Measurements from ENCODE around the gene SYNDIG1.

DNA sequence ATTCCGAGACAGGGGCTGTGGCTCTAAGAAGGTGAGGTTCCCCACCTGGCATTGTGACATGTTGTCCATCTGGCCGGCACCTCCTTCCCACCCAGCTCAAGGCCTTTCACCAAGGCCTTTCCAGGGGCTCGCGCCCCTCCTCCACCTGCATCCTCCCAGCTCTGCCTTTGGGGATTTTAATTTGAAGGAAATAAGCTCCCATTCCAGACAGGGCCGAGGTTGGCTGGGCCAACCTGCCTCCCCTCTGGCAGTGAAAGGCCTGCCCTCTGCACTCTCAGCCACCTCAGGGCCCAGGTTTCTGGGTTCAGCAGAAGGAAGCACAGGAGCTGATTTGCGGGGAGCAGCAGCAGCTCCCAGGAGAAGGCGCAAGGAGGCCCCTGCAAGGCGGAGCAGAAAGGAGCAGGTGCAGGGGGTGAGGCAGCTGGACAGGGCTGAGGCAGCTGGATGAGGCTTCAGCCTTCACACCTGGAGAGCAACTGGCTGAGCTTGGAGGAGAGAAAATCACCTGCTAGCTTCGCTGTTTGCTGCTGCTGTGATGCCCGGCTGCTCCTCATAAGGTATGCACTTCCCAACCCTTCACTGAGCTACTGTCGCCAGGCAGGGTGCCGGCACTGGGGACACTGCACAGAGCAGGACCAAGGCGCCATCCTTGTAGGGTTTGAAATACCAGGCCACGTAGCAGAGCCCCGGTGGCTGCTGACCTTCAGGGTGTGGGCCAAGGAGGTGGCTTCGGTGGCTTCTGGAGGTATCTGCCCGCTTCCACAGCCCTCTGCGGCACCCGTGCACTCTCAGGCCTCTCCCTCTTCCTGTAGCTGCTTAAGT, 147.0 kb downstream of the SYNDIG1 start:
- TF ChIP-seq, protein P1, sequence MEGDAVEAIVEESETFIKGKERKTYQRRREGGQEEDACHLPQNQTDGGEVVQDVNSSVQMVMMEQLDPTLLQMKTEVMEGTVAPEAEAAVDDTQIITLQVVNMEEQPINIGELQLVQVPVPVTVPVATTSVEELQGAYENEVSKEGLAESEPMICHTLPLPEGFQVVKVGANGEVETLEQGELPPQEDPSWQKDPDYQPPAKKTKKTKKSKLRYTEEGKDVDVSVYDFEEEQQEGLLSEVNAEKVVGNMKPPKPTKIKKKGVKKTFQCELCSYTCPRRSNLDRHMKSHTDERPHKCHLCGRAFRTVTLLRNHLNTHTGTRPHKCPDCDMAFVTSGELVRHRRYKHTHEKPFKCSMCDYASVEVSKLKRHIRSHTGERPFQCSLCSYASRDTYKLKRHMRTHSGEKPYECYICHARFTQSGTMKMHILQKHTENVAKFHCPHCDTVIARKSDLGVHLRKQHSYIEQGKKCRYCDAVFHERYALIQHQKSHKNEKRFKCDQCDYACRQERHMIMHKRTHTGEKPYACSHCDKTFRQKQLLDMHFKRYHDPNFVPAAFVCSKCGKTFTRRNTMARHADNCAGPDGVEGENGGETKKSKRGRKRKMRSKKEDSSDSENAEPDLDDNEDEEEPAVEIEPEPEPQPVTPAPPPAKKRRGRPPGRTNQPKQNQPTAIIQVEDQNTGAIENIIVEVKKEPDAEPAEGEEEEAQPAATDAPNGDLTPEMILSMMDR (IDR thresholded peaks at IDR 0.05; ENCODE audit: insufficient read depth, low read length), result no peak
- TF ChIP-seq POLR2AphosphoS5 (IDR thresholded peaks at IDR 0.05; ENCODE audit: low read depth), result no peak
- TF ChIP-seq, protein P2, sequence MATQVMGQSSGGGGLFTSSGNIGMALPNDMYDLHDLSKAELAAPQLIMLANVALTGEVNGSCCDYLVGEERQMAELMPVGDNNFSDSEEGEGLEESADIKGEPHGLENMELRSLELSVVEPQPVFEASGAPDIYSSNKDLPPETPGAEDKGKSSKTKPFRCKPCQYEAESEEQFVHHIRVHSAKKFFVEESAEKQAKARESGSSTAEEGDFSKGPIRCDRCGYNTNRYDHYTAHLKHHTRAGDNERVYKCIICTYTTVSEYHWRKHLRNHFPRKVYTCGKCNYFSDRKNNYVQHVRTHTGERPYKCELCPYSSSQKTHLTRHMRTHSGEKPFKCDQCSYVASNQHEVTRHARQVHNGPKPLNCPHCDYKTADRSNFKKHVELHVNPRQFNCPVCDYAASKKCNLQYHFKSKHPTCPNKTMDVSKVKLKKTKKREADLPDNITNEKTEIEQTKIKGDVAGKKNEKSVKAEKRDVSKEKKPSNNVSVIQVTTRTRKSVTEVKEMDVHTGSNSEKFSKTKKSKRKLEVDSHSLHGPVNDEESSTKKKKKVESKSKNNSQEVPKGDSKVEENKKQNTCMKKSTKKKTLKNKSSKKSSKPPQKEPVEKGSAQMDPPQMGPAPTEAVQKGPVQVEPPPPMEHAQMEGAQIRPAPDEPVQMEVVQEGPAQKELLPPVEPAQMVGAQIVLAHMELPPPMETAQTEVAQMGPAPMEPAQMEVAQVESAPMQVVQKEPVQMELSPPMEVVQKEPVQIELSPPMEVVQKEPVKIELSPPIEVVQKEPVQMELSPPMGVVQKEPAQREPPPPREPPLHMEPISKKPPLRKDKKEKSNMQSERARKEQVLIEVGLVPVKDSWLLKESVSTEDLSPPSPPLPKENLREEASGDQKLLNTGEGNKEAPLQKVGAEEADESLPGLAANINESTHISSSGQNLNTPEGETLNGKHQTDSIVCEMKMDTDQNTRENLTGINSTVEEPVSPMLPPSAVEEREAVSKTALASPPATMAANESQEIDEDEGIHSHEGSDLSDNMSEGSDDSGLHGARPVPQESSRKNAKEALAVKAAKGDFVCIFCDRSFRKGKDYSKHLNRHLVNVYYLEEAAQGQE (IDR thresholded peaks at IDR 0.05; ENCODE audit: insufficient replicate concordance, low read depth), result no peak
- no peak for TF ChIP-seq GABPA (IDR thresholded peaks at IDR 0.05; ENCODE audit: low read depth)
- no peak for TF ChIP-seq SPI1 (IDR thresholded peaks at IDR 0.05; ENCODE audit: borderline replicate concordance, low read depth)
